Muscle layer of duodenum (tissue), 2 donors: ENCODE measurements around the gene KIF18B.

Experiments
- H3K27ac ChIP-seq: one replicate; pipeline ENCODE4 v1.7.0; 2013; ENCODE audit warnings: mild to moderate bottlenecking, low read length
- H3K27me3 ChIP-seq: one replicate; pipeline ENCODE4 v1.7.0; 2013; ENCODE audit warnings: low read depth, mild to moderate bottlenecking, control low read depth, low read length
- H3K36me3 ChIP-seq, 2 donors: one replicate each; pipeline ENCODE4 v1.7.0; 2013; ENCODE audit warnings: low read length in 2 of 2, control low read depth in 1 of 2, mild to moderate bottlenecking in 1 of 2; ENCODE audit not compliant: insufficient read depth in 2 of 2, control insufficient read depth in 1 of 2
- H3K4me1 ChIP-seq, 2 donors: one replicate each; pipeline ENCODE4 v1.7.0; 2013; ENCODE audit warnings: low read length in 2 of 2, mild to moderate bottlenecking in 2 of 2, control low read depth in 1 of 2, moderate library complexity in 1 of 2; ENCODE audit not compliant: insufficient read depth in 2 of 2, control insufficient read depth in 1 of 2
- H3K4me3 ChIP-seq, 2 donors: one replicate each; pipeline ENCODE4 v1.7.0; 2013; ENCODE audit warnings: low read length in 2 of 2, low read depth in 1 of 2, mild to moderate bottlenecking in 1 of 2
- H3K9me3 ChIP-seq, 2 donors: one replicate each; pipeline ENCODE4 v1.7.0; 2013; ENCODE audit warnings: low read length in 2 of 2, control low read depth in 1 of 2, mild to moderate bottlenecking in 1 of 2; ENCODE audit not compliant: control insufficient read depth in 1 of 2
- donor health status: healthy.

Gene KIF18B

GRCh38 chr17:44898768-44899073, 48.9 kb downstream of the KIF18B start:
- H3K27me3 ChIP-seq = no peaks in the 10 kb centered on the region
- peak overlapping the region; percentile 95 for H3K27ac ChIP-seq
- peak overlapping the region; percentile 91 to 99 for H3K4me3 ChIP-seq
- peaks cover 11 to 25% of the 10 kb centered on the region in 2 donors for H3K4me1 ChIP-seq
- no peaks in the 10 kb centered on the region for H3K9me3 ChIP-seq
- peaks cover 5% of the 10 kb centered on the region in 2 donors for H3K36me3 ChIP-seq

GRCh38 chr17:44894642-44895041, 52.9 kb downstream of the KIF18B start:
- Histone ChIP-seq H3K27me3 (no peaks in the 10 kb centered on the region), H3K4me3 (no peak overlapping the region), H3K9me3 (no peaks in the 10 kb centered on the region), H3K27ac (no peak overlapping the region), H3K36me3 (peaks cover 14% of the 10 kb centered on the region in 2 donors), H3K4me1 (peaks cover 0 to 14% of the 10 kb centered on the region in 2 donors)

GRCh38 chr17:44892250-44892649, 55.3 kb downstream of the KIF18B start:
- H3K27me3 ChIP-seq = no peaks in the 10 kb centered on the region
- H3K4me3 ChIP-seq = no peak overlapping the region
- H3K27ac ChIP-seq = no peak overlapping the region
- H3K9me3 ChIP-seq = no peaks in the 10 kb centered on the region
- H3K36me3 ChIP-seq = peaks cover 14 to 22% of the 10 kb centered on the region in 2 donors
- peaks cover 0 to under 1% of the 10 kb centered on the region in 2 donors for H3K4me1 ChIP-seq

- Histone ChIP-seq H3K4me1 (no peaks in the 10 kb centered on the region), H3K27ac (no peak overlapping the region), H3K36me3 (peaks cover 27 to 46% of the 10 kb centered on the region in 2 donors), H3K4me3 (no peak overlapping the region), H3K9me3 (no peaks in the 10 kb centered on the region), H3K27me3 (no peaks in the 10 kb centered on the region)
Measured at GRCh38 chr17:44889003-44889402, 58.6 kb downstream of the KIF18B start.

GRCh38 chr17:44887971-44888954, 59.3 kb downstream of the KIF18B start:
- no peaks in the 10 kb centered on the region for H3K9me3 ChIP-seq
- no peaks in the 10 kb centered on the region for H3K27me3 ChIP-seq
- H3K27ac ChIP-seq = no peak overlapping the region
- peaks cover 30 to 48% of the 10 kb centered on the region in 2 donors for H3K36me3 ChIP-seq
- H3K4me1 ChIP-seq = no peaks in the 10 kb centered on the region
- H3K4me3 ChIP-seq = no peak overlapping the region

GRCh38 chr17:44887016-44887415, 60.6 kb downstream of the KIF18B start:
- Histone ChIP-seq H3K4me3 (no peak overlapping the region), H3K27ac (no peak overlapping the region), H3K27me3 (no peaks in the 10 kb centered on the region), H3K4me1 (no peaks in the 10 kb centered on the region), H3K9me3 (no peaks in the 10 kb centered on the region), H3K36me3 (peaks cover 40 to 54% of the 10 kb centered on the region in 2 donors)

- no peaks in the 10 kb centered on the region for H3K4me1 ChIP-seq
- no peak overlapping the region for H3K4me3 ChIP-seq
- H3K36me3 ChIP-seq = peaks cover 45 to 72% of the 10 kb centered on the region in 2 donors
- H3K9me3 ChIP-seq = no peaks in the 10 kb centered on the region
- H3K27ac ChIP-seq = no peak overlapping the region
- H3K27me3 ChIP-seq = no peaks in the 10 kb centered on the region
Measured at GRCh38 chr17:44884941-44885340, 62.6 kb downstream of the KIF18B start.

- H3K27ac ChIP-seq = no peak overlapping the region
- H3K36me3 ChIP-seq = peaks cover 54 to 75% of the 10 kb centered on the region in 2 donors
- H3K4me1 ChIP-seq = no peaks in the 10 kb centered on the region
- no peaks in the 10 kb centered on the region for H3K9me3 ChIP-seq
- H3K27me3 ChIP-seq = no peaks in the 10 kb centered on the region
- no peak overlapping the region for H3K4me3 ChIP-seq
Measured at GRCh38 chr17:44881145-44881544, 66.4 kb downstream of the KIF18B start.

- Histone ChIP-seq H3K27me3 (no peaks in the 10 kb centered on the region), H3K4me3 (no peak overlapping the region), H3K36me3 (peaks cover 53 to 72% of the 10 kb centered on the region in 2 donors), H3K27ac (no peak overlapping the region), H3K4me1 (no peaks in the 10 kb centered on the region), H3K9me3 (no peaks in the 10 kb centered on the region)
Measured at GRCh38 chr17:44880062-44880461, 67.5 kb downstream of the KIF18B start.

- no peak overlapping the region for H3K4me3 ChIP-seq
- H3K36me3 ChIP-seq = peaks cover 53 to 66% of the 10 kb centered on the region in 2 donors
Measured at GRCh38 chr17:44879376-44879775, 68.2 kb downstream of the KIF18B start.

GRCh38 chr17:44878627-44879221, 68.8 kb downstream of the KIF18B start:
- H3K4me1 ChIP-seq = no peaks in the 10 kb centered on the region
- no peak overlapping the region for H3K4me3 ChIP-seq
- peaks cover 55 to 65% of the 10 kb centered on the region in 2 donors for H3K36me3 ChIP-seq
- H3K27ac ChIP-seq = no peak overlapping the region
- no peaks in the 10 kb centered on the region for H3K27me3 ChIP-seq
- H3K9me3 ChIP-seq = no peaks in the 10 kb centered on the region

More at GRCh38 chr17:44879376-44879775, 68.2 kb downstream of the KIF18B start:
- Histone ChIP-seq H3K27ac (no peak overlapping the region), H3K4me1 (no peaks in the 10 kb centered on the region), H3K9me3 (no peaks in the 10 kb centered on the region), H3K27me3 (no peaks in the 10 kb centered on the region)
